HG02623 (cell line): ENCODE measurements around the gene HES3.

ENCODE experiments used
- ATAC-seq: cut with Tn5 transposase; IDR thresholded peaks from one replicate; pipeline ENCODE4 v1.9.1; 2021; ENCODE audit warnings: moderate library complexity; ENCODE audit not compliant: unreplicated experiment

Gene HES3

DNA sequence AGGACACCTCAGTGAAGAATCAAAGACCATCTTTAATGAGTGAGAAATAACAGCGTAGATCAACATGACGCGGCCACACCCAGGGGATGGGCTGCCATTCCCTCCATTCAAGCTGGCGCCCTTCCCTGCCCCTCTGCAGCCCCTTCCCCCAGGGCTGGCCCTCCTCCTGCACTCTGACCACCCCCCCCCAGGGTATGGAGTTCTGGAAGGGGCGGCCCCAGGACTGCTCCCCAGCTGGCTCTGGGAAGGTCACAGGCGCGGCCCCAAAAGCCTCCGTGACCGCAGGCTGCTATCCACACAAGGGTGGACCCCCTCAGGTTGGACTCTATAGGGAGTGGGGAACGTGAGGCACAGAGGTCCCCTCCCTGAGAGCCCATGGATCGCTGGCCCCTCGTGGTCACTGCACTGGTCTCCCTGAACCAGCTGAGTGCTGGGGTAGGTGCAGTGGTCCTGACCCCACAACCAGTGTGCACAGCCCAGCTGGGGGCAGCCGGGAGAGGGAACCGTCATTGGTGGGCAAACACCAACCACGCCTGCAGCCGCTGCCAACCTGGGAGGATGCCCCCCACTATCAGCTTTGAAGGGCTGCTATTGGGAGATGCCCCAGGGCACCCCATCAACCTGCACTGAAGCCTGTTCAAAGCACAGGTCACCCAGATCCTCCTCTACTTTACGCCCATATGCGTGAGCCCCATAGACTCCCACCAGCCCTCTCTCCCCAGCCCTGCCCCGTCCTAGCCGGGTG is 33.0 kb downstream of the HES3 start:
- ATAC-seq: no peak

DNA sequence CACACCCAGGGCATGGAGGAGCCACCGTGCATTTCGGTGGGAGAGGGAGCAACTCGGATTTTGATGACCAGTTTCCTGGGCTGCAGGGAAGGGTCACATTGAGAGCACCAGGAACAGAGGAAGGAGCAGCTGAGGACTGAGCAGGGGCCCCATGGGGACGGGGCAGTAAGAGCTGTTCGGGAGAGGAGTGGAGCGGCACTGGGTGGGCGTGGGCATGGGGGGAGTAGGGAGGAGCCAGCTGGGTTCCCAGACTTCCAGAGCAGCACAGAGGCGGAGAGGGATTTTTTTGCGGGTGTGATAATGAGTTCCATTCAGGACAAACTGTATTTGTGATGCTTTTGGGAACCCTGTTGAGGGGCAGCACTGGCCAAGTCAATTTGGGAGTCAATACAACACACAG is 34.3 kb downstream of the HES3 start:
- no peak for ATAC-seq

DNA sequence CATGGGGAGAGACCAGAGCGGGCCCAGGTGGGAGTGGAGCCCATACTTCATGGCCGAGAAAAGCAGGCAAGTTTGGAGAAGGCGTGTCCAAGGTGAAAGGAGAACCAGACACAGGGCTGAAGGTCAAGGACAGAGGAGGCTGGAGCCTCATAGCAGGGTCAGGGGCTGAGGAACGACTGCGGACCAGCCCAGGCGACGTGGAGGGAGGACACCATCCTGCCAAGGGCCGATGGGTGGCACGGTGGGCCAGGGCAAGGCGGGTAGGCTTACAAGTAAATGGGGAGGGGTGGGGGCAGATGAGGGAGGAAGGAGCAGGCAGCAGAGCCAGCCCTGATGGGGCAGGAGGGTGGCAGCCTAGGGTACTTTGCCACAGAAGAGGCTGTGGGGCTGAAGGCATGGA is 35.1 kb downstream of the HES3 start:
- no peak for ATAC-seq

DNA sequence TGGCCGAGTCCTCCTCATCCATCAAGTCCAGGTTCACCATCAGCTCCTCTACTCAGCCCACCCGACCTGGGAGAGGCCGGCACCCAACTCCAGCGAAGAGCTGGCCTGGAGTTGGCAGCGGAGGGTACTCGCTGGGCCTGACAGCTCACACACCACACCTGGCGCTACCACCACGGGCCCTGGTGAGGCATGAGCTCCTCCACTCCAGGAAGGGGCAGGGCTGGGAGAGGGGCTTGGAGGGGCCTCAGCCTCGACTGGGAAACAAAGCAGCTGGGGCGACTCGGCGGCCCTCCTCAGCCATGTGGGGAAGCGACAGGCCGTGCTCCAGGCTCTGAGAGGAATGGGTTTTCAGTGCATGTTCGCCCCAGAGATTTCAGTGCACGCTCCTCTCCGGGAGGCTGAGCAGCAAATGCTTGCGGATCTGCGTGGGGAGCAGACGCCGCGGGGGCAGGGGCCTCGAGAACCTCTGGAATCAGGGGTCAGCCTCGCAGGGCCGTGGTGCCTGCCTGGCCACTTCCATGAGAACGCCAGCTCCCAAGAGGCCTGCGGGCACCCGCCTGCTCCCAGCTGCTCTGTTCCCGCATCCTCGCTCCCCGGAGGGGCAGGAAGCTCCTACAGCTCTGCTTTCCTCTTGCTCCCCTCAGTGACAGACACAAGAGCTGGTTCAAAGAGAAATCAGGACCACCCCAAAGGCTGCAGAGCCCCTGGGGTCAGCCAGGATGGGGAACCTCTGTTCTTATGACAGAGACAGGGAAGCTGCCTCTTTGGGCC is 35.8 kb downstream of the HES3 start:
- no peak for ATAC-seq

DNA sequence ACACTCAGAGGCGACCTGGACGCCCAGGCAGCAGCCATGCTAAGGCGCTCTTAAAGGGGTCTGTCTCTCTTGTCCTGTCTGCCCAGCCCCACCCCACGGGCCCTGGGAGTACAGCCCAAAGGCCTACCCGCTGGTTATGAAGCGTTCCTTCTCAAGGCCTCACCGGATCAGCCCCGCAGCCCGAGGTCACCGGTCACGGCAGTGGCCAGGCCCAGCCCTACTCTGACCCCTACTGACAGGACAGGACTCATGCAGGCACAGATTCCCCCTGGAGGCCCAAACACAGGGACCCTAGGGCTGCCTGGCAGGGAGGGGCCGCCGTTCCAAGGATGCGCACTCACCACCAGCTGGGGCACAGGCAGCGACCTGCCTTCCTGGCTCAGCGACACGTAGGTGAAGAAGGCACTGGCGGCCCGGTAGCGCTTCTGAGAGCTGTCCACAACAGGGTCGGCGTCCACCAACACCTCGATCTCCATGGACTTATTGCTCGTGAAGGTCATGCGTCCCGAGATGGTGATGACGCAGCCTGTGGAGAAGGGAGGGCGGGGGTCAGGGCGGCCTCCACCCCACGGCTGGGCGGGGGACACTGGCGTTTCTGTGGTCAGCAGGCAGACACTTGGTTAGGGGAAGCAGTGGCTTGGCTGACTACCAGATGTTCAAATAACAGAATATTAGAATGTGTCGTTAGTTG is 36.9 kb downstream of the HES3 start:
- no peak for ATAC-seq

DNA sequence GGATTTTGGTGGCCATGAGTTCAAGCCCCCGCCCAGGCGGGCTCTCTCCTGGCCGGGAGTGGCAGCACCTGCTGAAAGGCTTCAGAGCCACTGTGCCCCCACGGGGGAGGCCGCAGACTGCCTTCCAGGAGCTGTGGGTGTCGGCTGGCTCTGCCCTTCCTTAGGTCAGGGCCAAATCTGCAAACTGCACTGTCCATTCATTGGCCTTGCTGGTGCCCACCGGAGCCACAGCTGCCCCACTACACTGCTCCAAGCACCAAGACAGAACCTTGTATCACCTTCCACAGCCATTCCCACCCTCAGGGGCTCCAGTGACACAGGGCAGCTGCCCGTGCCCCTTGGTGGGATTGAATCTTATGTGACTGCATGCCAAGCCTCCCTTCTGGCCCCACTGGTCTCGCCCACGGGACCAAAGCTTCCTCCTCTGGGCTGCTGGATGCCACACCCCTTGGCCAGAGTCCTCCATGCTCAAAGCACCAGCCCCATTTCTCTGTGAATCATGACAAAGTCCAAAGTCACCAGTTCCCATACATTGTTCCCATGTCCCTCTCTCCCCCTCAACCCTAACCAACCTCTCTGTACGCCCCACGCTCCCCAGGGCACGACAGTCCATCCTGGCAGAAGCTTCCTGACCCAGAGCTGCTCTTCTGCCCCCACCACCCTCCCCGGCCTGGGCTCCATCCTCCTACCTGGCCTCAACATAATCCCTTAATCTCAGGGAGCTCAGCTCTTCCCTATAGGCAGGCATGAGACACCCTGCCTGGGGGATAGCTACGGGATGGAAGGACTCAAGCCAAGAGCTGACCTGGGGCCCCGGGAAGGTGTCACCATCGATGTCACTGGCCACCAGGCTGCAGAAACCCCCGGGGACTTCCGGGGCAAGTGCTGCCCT is 37.8 kb downstream of the HES3 start:
- ATAC-seq: no peak

DNA sequence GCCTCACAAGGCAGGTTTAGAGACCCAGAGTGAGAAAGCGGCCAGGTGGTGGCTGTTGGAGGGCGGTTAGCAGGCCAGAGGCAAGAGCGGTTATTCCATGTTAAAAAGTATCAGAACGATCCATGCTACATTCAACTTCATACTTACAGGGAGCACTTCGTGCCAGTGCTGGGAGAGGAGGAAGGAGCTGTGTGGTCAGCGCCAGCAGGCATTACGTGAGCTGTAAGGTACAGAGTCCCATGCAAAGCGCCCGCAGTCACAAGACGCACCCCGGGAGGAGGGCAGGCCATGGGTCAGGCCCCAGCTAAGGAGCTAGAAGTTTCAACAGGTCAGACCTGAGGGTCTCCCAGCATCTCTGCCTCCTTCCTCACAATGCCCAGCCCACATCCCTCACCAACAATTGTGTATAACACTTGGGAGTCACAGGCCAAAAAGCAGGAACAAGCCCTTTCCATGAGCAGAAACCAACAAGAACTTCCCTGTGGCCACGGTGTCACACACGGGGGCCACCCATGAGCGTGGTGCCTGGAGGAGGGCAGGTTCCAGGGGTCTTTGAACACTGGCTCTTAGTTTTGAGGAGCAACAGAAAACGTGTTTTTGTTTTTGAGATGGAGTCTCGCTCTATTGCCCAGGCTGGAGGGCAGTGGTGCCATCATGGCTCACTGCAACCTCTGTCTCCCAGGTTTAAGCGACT is 38.7 kb downstream of the HES3 start:
- no peak for ATAC-seq

DNA sequence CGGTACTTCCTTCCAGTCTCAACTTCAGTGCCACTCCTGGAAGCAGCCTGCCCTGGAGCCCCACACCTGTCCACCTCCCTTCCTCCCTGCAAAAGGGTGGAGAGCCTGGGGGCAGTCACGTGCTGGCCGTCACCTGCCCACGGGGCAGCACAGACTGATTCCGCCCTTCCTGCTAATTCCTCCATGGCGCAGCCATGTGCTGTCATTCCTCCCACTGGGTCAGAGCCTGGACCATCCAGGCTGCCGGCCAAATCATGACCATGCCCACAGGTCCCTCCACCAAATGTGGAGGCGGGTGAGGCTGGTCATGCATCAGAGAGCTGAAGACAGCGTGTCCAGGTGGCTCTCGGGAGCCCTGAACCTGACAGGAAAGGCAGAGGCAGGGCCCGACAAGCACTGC is 41.4 kb downstream of the HES3 start:
- ATAC-seq: no peak

DNA sequence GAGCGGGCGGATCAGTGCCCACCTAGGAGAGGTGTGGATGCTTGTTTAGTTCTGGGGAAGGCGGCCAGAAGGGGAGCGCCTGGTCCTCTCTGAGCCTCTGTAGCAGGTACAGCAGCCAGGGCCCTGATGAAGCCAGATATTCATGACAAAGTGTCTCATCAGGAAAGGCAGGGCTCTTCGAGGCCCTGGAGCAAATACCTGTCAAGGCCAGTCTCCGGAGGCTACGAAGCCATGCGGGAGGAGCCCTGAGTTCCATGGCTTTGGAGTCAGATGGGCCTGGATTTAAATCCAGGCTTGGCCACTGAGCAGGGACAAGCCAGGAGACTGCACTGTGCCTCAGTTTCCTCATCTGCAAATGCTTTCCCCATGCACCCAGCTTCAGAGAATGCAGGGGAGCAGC is 42.3 kb downstream of the HES3 start:
- ATAC-seq: no peak

DNA sequence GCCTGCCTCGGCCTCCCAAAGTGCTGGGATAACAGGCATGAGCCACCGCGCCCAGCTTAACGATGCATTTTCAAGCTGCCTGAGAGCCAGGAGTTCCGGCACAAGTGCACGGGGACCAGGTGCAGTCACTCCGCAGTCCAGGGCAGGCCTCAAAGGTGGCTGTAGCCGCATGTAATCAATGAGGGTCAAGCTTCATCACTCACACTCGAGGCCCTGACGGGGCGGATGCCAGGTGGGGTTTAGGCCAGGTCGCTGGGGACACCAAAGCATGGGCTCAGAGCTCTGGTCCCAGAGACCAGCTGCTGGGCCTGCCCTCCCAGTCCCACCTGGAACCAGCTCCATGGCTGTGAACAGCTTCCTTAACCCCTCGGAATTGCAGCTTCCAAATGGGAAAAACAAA is 43.0 kb downstream of the HES3 start:
- no peak for ATAC-seq

DNA sequence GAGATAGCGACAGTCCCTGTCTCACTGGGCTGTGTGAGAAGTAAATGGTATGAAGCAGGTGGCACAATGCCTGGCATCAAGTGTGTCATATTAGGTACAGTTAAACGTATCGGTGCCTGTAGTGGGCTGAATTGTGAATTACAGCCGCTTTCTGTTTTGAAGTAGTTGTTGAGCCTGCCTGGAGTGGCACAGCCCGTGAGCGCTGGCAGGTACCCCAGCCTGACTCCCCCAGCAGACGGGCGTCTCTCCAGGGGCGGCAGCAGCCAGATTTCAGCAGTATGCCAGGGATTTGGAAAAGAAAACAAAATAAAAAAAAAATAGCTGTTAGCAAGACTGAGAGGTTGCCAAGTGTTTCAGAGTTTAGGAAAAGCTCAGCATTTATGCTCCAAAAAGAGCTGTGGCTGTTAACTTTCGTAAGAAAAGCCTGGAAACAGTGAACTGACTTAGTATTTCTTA is 43.5 kb downstream of the HES3 start:
- ATAC-seq: no peak

DNA sequence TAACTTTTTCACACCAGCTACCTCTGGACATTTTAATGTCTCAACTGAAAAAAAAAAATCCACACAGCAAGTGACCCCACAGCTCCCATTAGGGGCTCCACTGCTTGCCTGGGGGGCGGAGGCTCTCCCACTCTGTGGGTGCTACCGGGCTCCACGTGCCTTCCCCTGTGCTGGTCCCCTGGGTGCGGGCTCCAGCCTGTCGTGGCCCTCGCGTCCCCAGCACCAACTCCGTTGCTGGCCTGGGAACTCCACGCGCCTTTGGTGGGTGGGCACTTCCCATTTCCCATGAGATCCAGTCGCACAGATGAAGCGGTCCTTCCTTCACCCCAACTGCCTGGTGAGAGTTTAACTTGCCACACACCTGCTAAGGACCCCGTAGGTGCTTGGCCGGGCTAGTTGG is 44.0 kb downstream of the HES3 start:
- no peak for ATAC-seq

DNA sequence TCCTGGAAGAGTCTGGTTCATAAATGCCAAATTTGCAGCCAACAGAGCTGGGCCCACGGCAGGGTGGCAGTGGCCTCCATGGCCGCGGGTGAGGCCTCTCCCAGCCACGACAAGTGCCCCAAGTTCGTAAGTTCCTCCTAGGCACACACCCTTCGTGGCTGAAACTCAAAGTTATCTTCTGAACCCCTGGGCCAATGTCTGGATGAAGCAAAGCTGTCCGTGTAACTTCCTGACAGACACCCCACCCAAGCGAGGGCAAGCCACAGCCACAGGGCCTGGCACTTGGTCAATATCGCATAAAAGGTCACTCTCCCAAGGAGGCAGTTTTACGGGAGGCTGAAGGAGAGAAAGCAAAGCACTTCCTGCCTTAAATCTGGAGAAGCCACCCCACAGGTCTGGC is 44.7 kb downstream of the HES3 start:
- ATAC-seq: no peak

DNA sequence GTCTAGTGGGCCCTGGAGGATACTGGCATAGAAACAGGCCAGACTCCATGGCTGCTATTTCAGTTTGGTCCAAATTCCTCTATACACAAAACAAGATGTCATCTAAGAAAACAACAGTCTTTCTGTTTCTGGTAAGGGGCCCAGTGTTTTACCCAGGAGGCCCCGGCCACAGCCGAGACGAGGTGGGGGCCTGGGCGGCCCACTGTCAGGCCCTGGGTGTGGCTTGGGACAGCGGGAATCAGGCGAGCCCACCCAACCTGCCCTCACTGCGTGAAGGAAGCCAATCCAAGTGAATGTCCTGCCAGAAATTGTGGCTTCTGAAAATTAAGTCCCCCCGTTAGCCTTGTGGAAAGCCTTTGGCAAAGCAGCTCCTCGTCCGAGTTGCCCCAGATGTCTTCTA is 48.1 kb downstream of the HES3 start:
- no peak for ATAC-seq

DNA sequence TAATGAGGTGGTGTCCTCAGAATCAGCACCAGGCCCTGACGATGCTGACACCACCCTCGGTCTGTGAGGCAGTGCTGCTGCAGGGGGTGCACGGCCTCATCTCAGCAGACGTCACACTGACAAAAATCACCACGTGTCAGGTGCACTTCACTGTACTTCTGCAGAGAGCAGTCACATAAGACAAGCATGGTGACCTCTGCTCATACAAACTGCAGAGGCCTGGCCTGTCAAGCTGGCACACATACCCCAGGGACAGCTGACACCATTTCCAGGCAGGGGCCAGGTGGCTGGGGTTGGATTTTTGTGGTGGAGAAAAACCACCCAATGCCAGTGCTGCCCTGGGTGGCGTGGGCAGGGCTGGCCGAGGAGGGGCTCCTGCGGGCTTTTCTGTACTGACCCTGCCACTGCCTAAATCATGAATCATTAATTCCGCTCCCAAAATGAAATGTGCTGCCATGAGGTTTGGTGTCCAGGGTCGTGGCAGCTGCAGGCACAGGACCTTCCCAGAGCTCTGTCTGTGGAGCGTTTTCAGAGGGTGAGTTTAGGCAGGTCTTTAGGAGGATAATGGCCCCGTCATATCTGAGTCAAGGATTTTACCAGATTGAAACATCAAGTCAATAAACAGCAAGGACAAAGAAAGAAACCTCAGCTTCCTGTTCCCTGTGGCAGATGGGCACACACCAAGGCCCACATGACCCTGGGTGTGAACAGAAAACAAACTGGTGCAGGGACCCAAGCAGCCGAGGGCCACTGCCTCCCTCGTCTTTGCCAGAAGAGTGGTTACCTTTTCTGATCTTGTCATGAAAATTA is 50.3 kb downstream of the HES3 start:
- ATAC-seq: no peak

DNA sequence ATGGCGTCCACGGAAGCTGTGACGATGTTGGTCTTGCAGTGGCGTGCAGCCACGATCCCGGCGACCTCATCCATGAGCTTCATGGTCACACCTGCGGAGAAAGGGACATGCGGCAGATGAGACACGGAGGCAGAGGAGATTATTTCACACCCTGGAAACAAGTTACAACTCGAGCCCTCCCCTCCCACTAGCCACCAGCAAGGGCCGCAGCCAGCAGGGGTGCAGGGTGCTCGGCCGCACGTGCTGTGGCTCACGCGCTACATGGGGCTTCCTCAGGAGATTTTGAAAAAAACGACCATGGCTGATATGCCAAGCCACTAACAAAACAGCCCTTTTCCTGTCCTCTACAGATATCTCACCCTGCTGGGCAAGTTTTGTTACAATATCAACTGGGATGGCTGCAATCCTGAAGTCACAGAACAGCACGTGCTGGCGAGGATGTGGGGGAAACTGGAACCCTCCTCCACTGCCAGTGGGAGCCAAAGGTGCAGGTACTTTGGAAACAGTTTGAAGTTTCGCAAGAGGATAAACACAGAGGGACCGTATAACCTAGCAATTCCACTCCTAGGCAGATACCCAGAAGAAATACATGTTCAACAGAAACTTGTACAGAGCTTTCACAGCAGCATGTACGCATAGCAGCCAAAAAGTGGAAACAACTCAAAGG is 51.0 kb downstream of the HES3 start:
- ATAC-seq: no peak
